ENCODE data around the gene SEMA4A.

DNA sequence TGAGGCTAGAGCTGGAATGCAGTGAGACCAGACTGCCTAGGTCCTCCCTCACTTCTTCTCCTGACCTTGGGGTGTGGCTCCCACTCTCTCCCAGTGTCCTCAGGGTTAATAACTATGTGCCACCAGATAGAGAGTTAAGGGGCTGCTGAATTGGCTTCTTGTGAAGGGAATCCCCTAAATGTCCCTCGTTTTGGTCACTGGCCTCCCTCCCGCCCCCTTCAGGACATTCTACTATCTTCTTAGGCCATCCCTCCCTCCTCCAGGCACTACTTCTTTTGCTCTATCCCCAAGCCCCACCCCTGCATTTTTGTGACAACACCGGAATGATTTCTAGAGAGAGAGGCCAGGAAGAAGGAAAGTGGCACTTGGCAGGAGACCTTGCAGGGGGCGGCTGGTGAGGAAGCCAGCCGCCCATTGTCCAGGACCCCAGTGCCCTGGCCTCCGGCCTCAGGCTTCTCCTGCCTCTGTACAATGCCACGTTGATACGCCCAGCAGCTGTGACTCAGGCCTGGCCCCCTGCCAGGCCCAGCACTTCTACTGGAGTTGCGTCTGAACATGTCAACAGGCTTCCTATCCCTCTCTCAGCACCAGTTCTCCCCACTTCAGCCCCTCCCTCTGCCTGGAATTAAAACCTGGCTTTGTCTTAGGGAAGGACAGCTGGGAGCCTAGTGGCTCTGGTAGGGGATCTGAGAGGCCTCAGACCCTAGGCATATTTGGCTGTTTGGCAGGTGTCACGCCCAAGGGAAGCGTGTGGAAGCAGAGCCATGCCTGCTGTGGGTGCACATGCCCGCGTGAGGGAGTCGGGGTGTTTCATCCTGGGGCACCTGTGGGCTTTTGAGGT, 29.8 kb upstream of the SEMA4A start:
- TF ChIP-seq POLR2AphosphoS5 (IDR thresholded peaks at IDR 0.05; ENCODE audit: control insufficient read depth, insufficient read depth, low read depth, low read length): no peak
- TF ChIP-seq POLR2A (conservative IDR thresholded peaks at IDR 0.05): no peak
- TF ChIP-seq DMBX1 (CRISPR knock-in tag; IDR thresholded peaks at IDR 0.05; ENCODE audit: borderline replicate concordance): no peak
- no peak for TF ChIP-seq ZNF263 (CRISPR knock-in tag; IDR thresholded peaks at IDR 0.05; ENCODE audit: borderline replicate concordance)
- TF ChIP-seq CBX5 (IDR thresholded peaks at IDR 0.05; ENCODE audit: borderline replicate concordance, low read depth): no peak
- no peak for TF ChIP-seq NR3C1 (CRISPR knock-in tag; IDR thresholded peaks at IDR 0.05)
- no peak for TF ChIP-seq POLR3G (IDR thresholded peaks at IDR 0.05; ENCODE audit: extremely low read depth, insufficient read length, insufficient replicate concordance)
